Daoy (cell line): ENCODE measurements around the gene ANKRD30B. TPM values are rescaled to one million over a fixed set of nuclear protein-coding genes. Genes with fewer than 3 reads are reported as not detected.
"Not testable (repeated sequence)": the region's sequence is repeated elsewhere in the genome, so short reads cannot be mapped to it uniquely, and the experiment has no call there.

Source experiments
- DNase-seq: peaks from one replicate; pipeline ENCODE4 v3.0.0-alpha.2; 2015; ENCODE audit warnings: low read depth
- total RNA-seq: library from RNA; depleted of rRNA; stranded (reverse); fragments of >200 nt; shearing (Covaris generic); gene quantifications from 2 replicates; pipeline ENCODE4 v1.2.3, GENCODE V29; 2014; rRNA removed

The ANKRD30B gene
- total RNA-seq, result 0.23 TPM in 1 of 2 replicates, not detected in the other

GRCh38 chr18:14747513-14748474 lies at the start of gene ANKRD30B:
TSS of gene ANKRD30B (plus strand) at chr18:14748172. CDS start at chr18:14748420, 248 bp downstream.
- peak; percentile 12 for DNase-seq

- not testable (repeated sequence) for DNase-seq
Observed at GRCh38 chr18:14701286-14702040, 46.5 kb upstream of the ANKRD30B start.

- peak; percentile 13 for DNase-seq
Observed at GRCh38 chr18:14709761-14710160, 38.2 kb upstream of the ANKRD30B start.

- not testable (repeated sequence) for DNase-seq
Observed at GRCh38 chr18:14721569-14721968, 26.4 kb upstream of the ANKRD30B start.

GRCh38 chr18:14739056-14739455 lies 8.9 kb upstream of the ANKRD30B start:
- DNase-seq, result peak; percentile 11

- DNase-seq, result no peak
Observed at GRCh38 chr18:14746897-14747296, 1.1 kb upstream of the ANKRD30B start.

- no peak for DNase-seq
Observed at GRCh38 chr18:14748496-14748895, 524 bp downstream of the ANKRD30B start.

- DNase-seq, result not testable (repeated sequence)
Observed at GRCh38 chr18:14763566-14763965, 15.6 kb downstream of the ANKRD30B start.

GRCh38 chr18:14767474-14767873 lies 19.5 kb downstream of the ANKRD30B start:
- DNase-seq, result no peak

- DNase-seq, result no peak
Observed at GRCh38 chr18:14768241-14768640, 20.3 kb downstream of the ANKRD30B start.

GRCh38 chr18:14769381-14769780 lies 21.4 kb downstream of the ANKRD30B start:
- DNase-seq, result no peak

- DNase-seq, result no peak
Observed at GRCh38 chr18:14776801-14777200, 28.8 kb downstream of the ANKRD30B start.

GRCh38 chr18:14781671-14782070 lies 33.7 kb downstream of the ANKRD30B start:
- no peak for DNase-seq

GRCh38 chr18:14784133-14784532 lies 36.2 kb downstream of the ANKRD30B start:
- no peak for DNase-seq

GRCh38 chr18:14796876-14797275 lies 48.9 kb downstream of the ANKRD30B start:
- DNase-seq, result not testable (repeated sequence)

- not testable (repeated sequence) for DNase-seq
Observed at GRCh38 chr18:14797969-14798764, 50.2 kb downstream of the ANKRD30B start.

GRCh38 chr18:14811081-14811480 lies 63.1 kb downstream of the ANKRD30B start:
- peak; percentile 8 for DNase-seq

GRCh38 chr18:14826972-14827632 lies 79.1 kb downstream of the ANKRD30B start:
- DNase-seq, result peak; percentile 71

- DNase-seq, result not testable (repeated sequence)
Observed at GRCh38 chr18:14841607-14842006, 93.6 kb downstream of the ANKRD30B start.

- DNase-seq, result not testable (repeated sequence)
Observed at GRCh38 chr18:14851533-14851932, 103.6 kb downstream of the ANKRD30B start.

GRCh38 chr18:14855634-14856033 lies 107.7 kb downstream of the ANKRD30B start:
- DNase-seq, result not testable (repeated sequence)
